ENCODE data around the gene LRRC7. TPM values are rescaled to one million over a fixed set of nuclear protein-coding genes. Genes with fewer than 3 reads are reported as not detected.

The LRRC7 gene
- total and polyA plus RNA-seq, 2 of the 13 experiments (the other 11 are each of a cell fraction or from before 2014, with no cell fraction given), result not detected

DNA sequence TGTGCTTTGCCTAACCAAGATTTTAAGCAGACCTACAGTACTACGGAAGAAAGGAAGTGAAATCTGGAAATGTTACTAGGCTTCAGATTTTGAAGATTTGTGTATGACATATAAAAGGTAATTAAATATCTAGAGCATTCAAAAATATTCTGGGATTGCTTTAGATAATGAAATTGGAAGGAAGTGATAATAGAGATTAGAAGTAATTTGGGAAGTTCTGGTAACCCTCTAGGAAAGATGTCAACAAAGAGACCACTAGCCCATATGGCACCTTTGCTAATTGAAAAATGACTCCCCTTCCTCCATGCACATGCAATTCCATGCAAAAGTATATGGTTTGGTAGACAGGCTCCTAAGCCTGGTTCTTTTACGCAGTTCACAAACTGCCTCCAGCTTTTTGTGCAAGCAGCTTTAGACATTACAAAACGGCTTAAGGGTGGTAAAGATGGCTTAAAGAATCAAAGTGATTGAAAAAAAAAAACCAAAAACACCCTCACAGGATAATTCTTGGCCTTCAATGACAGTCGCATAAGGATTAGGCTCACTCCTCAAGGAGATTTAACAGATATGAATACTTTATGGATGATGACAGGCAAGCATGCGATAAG, 81.8 kb downstream of the LRRC7 start:
- ATAC-seq, result no peak
- no peak for DNase-seq (ENCODE audit: low spot score)
- H3K9me3 ChIP-seq (ENCODE audit: low read length), result no peaks in the 10 kb centered on the region
- no peak overlapping the region for H3K27ac ChIP-seq (ENCODE audit: extremely low read length, insufficient read depth, low read length)
- no TSS peak for BruUV-seq (replicated peaks)
- no peaks in the 10 kb centered on the region for H3K4me1 ChIP-seq (ENCODE audit: insufficient read depth, low read length)
- CTCF ChIA-PET (ENCODE audit: low intra/inter-chr PET ratio, low total read pairs), result no interaction called here
- in situ Hi-C loops (cut with HindIII; ENCODE audit: extremely low pct_ligation_motif_present, low pct_unique_long_range_greater_than_20kb), result no loop called here
- no peaks in the 10 kb centered on the region for H3K79me2 ChIP-seq (ENCODE audit: insufficient read depth, low read length)
- FAIRE-seq, result no peak
- no peak overlapping the region for H3K9ac ChIP-seq (ENCODE audit: insufficient read depth, low read depth, low read length)
- no peak overlapping the region for H3K4me3 ChIP-seq (replicated peaks in 1 of 3; ENCODE audit: insufficient read depth in 1 of 3, low read depth in 2 of 3, low read length in 3 of 3)
- H2AFZ ChIP-seq (ENCODE audit: low read length), result no peak overlapping the region
- no peak overlapping the region for H3K4me2 ChIP-seq (ENCODE audit: low read depth, low read length)
- intact Hi-C loops (cut with micrococcal nuclease; ENCODE audit: unreplicated experiment), result no loop called here
- POLR2A ChIA-PET, result no interaction called here
- H3K36me3 ChIP-seq (replicated peaks in 1 of 2; ENCODE audit: control insufficient read depth in 1 of 2, insufficient read depth in 2 of 2, low read length in 2 of 2), result no peaks in the 10 kb centered on the region
- WGBS (ENCODE audit: low lambda C conversion rate), result 11% methylated on average over 5 of the region's 5 CpGs
- no peaks in the 10 kb centered on the region for H4K20me1 ChIP-seq (ENCODE audit: insufficient read depth, low read length)
- no peaks in the 10 kb centered on the region for H3K27me3 ChIP-seq (ENCODE audit: control insufficient read depth in 1 of 2, insufficient read depth in 2 of 2, low read length in 2 of 2)
- TF ChIP-seq SP5 (CRISPR knock-in tag; IDR thresholded peaks at IDR 0.05; ENCODE audit: borderline replicate concordance, low read depth) (no peak), ZNF558 (CRISPR knock-in tag; IDR thresholded peaks at IDR 0.05; ENCODE audit: borderline replicate concordance) (no peak), KDM4B (CRISPR knock-in tag; IDR thresholded peaks at IDR 0.05) (no peak), NR2F1 (CRISPR knock-in tag; IDR thresholded peaks at IDR 0.05) (no peak), ZNF572 (CRISPR knock-in tag; IDR thresholded peaks at IDR 0.05) (no peak), STAG1 (CRISPR knock-in tag; IDR thresholded peaks at IDR 0.05) (no peak), HOXD1 (CRISPR knock-in tag; IDR thresholded peaks at IDR 0.05) (no peak), THAP11 (CRISPR knock-in tag; IDR thresholded peaks at IDR 0.05) (no peak), NCOA5 (CRISPR knock-in tag; IDR thresholded peaks at IDR 0.05) (no peak)
- TF ChIP-seq, protein P1, sequence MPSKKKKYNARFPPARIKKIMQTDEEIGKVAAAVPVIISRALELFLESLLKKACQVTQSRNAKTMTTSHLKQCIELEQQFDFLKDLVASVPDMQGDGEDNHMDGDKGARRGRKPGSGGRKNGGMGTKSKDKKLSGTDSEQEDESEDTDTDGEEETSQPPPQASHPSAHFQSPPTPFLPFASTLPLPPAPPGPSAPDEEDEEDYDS (CRISPR knock-in tag; IDR thresholded peaks at IDR 0.05), result no peak
- TF ChIP-seq, protein P2, sequence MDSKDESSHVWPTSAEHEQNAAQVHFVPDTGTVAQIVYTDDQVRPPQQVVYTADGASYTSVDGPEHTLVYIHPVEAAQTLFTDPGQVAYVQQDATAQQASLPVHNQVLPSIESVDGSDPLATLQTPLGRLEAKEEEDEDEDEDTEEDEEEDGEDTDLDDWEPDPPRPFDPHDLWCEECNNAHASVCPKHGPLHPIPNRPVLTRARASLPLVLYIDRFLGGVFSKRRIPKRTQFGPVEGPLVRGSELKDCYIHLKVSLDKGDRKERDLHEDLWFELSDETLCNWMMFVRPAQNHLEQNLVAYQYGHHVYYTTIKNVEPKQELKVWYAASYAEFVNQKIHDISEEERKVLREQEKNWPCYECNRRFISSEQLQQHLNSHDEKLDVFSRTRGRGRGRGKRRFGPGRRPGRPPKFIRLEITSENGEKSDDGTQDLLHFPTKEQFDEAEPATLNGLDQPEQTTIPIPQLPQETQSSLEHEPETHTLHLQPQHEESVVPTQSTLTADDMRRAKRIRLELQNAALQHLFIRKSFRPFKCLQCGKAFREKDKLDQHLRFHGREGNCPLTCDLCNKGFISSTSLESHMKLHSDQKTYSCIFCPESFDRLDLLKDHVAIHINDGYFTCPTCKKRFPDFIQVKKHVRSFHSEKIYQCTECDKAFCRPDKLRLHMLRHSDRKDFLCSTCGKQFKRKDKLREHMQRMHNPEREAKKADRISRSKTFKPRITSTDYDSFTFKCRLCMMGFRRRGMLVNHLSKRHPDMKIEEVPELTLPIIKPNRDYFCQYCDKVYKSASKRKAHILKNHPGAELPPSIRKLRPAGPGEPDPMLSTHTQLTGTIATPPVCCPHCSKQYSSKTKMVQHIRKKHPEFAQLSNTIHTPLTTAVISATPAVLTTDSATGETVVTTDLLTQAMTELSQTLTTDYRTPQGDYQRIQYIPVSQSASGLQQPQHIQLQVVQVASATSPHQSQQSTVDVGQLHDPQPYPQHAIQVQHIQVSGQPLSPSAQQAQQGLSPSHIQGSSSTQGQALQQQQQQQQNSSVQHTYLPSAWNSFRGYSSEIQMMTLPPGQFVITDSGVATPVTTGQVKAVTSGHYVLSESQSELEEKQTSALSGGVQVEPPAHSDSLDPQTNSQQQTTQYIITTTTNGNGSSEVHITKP (CRISPR knock-in tag; IDR thresholded peaks at IDR 0.05; ENCODE audit: low read depth), result no peak
- TF ChIP-seq, protein P3, sequence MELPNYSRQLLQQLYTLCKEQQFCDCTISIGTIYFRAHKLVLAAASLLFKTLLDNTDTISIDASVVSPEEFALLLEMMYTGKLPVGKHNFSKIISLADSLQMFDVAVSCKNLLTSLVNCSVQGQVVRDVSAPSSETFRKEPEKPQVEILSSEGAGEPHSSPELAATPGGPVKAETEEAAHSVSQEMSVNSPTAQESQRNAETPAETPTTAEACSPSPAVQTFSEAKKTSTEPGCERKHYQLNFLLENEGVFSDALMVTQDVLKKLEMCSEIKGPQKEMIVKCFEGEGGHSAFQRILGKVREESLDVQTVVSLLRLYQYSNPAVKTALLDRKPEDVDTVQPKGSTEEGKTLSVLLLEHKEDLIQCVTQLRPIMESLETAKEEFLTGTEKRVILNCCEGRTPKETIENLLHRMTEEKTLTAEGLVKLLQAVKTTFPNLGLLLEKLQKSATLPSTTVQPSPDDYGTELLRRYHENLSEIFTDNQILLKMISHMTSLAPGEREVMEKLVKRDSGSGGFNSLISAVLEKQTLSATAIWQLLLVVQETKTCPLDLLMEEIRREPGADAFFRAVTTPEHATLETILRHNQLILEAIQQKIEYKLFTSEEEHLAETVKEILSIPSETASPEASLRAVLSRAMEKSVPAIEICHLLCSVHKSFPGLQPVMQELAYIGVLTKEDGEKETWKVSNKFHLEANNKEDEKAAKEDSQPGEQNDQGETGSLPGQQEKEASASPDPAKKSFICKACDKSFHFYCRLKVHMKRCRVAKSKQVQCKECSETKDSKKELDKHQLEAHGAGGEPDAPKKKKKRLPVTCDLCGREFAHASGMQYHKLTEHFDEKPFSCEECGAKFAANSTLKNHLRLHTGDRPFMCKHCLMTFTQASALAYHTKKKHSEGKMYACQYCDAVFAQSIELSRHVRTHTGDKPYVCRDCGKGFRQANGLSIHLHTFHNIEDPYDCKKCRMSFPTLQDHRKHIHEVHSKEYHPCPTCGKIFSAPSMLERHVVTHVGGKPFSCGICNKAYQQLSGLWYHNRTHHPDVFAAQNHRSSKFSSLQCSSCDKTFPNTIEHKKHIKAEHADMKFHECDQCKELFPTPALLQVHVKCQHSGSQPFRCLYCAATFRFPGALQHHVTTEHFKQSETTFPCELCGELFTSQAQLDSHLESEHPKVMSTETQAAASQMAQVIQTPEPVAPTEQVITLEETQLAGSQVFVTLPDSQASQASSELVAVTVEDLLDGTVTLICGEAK (IDR thresholded peaks at IDR 0.05), result no peak
- TF ChIP-seq, protein P3 (CRISPR knock-in tag; IDR thresholded peaks at IDR 0.05), result no peak

Data from HepG2 (cell line).